Inferior parietal cortex (tissue), 1 donor: ENCODE data around the gene HDAC4.

ENCODE experiments used
- DNase-seq: peaks from one replicate; pipeline ENCODE4 v3.0.0-alpha.2; 2016; ENCODE audit errors: extremely low spot score

HDAC4 gene

GRCh38 chr2:239236808-239237205 is 164.0 kb downstream of the HDAC4 start:
- no peak for DNase-seq

DNA sequence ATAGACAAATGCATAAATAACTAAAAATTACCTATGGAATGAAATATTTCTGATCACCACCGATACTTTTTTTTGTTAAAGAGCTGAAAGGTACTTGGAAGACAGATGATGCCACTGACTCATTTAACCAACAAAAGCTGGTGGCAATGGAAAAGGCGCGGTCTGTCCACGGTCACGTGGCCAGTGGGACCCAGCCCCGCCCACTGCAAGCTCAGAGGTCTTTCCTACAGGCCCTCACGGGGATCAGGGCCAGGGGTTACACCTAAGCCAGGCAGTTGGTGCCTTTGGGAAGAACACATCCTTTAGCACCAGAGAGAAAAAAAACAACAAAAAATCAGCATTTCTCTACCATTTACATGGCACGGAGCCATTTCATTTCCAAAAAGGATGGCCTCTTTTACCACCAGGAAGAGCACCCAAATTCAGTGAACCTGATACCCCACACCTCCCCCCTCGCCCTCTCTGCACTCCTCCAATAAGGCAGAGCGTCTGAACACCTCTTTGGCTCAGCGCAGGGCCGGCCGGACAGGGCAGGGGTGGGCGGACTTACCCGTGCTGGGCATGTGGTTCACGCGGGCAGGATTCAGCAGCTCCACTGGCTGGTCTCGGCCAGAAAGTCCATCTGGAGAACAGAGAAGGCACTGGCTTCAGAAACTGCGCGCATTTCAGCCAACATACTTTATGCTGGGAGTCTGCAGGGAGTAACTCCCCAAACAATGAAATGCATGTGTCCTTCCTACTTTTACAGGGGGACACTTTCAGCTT is 164.6 kb downstream of the HDAC4 start:
- DNase-seq: no peak

DNA sequence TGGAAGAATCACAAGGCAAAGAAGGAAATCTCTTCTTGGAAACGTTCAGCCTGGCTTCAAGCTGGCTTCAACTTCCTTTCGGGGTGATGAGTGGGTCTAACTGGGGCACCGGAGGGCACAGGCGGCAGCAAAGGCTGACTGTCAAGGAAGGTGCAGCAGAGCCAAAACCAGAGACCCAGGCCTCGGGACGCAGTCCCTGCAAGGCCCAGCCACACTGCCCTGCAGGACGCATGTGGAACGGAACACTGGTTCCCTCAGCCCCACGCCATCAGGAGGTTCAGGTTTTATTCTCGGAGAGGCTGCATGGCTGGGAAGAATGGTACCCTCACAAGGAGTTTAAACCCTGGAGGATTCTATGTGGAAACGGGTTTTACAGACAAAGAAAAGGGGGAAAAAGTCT is 165.5 kb downstream of the HDAC4 start:
- no peak for DNase-seq

DNA sequence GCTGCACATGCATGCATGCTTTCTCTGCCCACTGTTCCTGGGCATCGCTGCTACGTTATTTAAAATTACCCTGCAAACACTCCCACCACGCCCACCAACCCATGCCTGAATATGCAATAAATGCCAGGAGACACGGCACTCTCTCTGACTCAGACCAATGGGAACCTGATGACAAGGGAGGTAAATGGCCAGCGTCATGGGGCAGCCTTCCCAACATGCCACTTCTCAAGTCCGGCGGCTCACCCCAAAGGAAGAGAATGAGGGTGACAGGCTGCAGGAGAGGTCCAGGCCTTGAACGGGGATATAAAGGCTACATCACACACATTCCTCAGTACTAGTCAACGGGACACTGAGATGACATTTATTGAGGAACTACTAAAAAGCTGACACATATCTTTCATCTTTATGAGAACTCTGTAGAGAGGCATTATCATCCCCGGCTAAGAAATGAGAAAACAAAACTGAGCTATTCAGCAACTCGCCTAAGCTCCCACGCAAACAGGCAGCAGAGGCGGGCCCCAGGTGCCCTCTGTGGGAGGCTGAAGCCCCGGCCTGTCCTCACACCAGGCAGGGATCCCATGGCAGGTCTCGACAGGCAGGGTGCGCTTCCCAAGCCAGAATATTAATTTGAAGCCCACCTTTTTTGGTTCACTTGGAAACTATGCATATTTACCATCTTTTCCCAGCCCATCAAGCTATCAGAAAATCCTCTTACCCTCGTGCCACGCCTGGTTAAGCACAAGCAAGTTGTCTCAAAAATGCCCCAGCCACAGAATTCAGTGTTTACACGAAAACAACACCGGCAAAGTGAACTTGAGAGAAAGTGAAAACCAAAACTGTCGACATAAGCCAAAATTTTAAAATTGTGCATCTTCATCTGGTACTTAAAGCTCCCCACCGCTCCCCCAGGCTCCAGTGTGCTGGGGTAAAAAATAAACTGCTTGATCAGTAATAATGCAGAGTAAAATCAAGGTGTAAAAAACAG is 166.3 kb downstream of the HDAC4 start:
- DNase-seq: no peak

DNA sequence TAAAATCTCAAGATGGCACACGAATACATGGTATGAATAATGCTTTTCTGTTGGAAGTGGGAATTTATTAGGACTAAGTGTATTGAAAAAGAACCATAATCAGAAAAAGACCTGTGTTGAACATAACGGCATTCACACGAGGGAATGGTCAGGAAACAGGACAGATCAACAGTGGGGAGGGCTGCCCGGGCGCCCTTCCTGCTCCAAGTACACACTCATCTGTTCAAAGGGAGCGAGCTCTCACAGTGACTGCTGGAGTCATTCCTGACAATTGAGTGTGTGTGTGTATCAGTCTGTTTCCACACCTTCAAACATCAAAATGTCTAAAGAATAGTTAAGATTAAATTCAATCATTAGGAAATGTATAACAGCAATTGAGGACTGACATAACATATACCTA is 167.2 kb downstream of the HDAC4 start:
- DNase-seq: no peak

- DNase-seq: no peak
These were observed 168.6 kb downstream of the HDAC4 start for GRCh38 chr2:239232195-239232578.

DNA sequence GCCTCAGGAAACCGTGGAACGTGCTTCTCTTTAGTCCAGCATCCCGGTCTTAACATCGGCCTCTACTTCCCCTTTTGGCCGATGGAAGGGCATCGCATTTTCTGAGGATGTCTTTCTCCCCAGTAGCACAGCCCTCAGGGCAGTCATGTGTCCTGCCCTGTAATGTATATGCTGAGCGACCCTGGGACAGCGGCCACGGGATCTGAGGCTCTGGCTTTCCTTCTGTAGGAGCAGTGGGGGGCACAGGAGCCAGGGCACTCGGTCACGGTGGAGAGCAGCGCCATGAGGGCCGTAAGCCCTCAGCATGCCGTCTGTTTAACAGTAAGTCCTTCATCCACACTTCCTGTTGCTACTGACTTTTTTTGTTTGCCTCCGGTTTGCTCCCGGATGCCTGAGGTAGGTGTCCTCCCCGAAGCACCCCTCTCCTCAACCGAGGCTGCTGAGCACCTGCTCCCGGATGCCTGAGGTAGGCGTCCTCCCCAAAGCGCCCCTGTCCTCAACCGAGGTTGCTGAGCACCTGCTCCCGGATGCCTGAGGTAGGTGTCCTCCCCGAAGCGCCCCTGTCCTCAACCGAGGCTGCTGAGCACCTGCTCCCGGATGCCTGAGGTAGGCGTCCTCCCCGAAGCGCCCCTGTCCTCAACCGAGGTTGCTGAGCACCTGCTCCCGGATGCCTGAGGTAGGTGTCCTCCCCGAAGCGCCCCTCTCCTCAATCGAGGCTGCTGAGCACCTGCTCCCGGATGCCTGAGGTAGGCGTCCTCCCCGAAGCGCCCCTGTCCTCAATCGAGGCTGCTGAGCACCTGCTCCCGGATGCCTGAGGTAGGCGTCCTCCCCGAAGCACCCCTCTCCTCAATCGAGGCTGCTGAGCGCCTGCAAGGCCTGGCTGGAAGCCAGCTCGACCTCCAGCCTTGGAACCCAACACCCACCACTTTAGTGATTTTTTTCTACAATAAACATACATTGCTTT is 169.3 kb downstream of the HDAC4 start:
- DNase-seq: no peak

- no peak for DNase-seq
These were observed 170.3 kb downstream of the HDAC4 start for GRCh38 chr2:239230318-239231052.

DNA sequence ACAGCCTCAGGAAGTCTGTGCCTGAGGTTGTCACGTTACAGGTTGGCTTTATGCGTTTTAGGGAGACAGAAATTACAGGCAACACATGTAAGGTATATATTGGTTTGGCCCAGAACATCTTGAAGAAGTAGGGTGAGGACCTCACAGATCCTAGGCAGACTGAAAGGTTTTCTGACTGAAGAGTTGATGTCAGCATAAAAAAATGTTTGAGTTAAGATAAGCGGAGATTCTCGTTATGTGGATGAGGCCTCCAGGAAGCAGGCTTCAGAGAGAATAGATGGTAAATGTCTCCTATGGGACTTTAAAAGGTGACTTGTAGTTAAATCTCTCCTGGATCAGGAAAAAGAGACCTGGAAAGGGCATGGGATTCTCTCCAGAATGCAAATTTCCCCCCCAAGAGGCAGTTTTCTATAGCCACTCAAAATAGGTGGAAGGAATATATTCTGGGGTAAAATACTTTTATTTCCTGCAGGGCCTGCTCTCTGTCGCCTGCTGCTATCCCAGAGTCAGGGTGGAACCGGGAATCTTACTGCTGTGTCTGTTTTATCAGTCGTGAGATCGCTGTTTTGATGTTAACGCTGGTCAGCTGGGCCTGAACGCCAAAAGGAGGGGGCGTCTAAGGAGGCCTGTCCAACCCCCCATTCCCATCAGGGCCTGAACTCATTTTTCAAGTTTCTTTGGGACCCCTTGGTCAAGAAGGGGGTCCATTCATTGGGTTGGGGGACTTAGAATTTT is 171.1 kb downstream of the HDAC4 start:
- DNase-seq: no peak

DNA sequence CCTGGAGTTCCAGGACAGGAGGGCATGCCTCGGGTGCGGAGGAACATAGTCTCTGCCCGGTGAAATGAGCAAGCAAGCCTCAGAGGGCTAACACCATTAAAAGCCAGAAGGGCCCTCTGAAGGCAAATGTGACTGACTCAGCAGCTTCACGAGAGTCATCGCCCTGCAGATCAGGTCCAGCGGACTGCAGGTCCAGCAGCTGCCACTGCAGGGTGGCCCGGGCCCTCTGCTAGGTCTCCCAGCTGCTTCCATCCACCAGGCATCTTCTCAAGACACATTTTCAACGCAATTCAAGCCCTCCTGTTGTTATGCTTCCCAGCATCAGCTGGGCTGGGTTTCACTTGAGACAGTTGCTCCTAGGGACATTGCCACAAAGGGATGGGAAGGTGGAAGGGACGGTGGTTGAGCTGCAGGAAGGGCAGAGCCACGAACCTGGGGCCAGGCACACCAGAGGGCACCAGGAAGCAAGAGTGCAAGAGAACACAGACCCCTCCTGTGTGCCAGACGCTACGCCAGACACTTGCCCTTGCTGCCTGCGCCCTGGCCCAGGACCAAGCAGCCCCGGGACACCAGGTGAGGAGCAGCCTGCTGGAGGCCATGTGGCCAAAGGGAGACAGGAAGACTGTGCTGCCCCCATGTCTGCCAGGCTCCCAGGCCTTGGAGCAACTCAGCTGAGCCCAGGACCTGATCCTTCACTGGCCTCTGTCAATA is 173.0 kb downstream of the HDAC4 start:
- DNase-seq: no peak

GRCh38 chr2:239226677-239227581 is 173.9 kb downstream of the HDAC4 start:
- no peak for DNase-seq

GRCh38 chr2:239225871-239226561 is 174.8 kb downstream of the HDAC4 start:
- DNase-seq: no peak

- DNase-seq: no peak
These were observed 175.4 kb downstream of the HDAC4 start for GRCh38 chr2:239225371-239225851.

GRCh38 chr2:239224955-239225354 is 175.9 kb downstream of the HDAC4 start:
- no peak for DNase-seq

- DNase-seq: no peak
These were observed 176.6 kb downstream of the HDAC4 start for GRCh38 chr2:239224199-239224570.

DNA sequence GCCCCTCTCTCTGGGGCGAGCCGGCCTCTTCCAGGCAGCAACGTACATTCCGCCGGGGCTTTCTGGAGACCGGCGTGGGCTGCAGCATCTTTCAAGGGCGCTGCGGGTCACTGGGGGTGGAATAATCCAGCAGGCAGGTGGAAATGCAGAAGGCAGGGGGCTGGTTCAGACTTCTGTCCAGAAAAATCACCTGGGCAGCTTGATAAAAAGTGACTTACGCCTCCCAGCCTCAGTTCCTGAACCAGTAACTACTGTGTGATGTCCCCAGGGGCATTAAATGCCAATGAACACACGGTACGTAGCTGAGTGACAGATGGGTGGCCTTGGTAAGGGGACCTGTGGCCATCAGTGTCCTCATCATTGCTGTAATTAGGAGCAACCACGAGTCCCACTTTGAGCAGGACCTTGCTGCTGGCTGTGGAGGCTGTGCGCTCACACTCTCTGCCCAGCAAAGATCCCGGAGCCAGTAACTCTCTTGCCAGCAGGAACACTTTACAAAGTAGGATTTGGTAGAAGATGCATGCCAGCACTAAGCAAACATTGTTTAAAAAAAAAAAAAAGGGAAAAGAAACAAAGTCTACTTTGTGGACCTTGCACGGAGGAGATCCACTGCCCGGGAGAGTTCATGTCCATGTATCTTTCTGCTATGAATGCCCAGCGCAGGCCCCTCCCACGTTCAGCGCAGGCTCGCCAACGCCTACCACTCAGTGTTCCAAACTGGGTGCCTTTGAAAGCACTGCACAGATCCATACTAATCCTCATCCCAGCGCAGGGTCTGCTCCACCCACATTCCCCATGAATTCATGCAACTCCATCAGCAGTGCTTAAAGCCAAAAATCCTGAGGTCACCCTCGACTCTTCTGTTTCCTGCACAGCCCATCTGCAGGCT is 177.3 kb downstream of the HDAC4 start:
- DNase-seq: peak; percentile 72
